Right cardiac atrium (tissue), 5 donors: ENCODE results near the gene B4GALNT4. TPM values are rescaled to one million over a fixed set of nuclear protein-coding genes. Genes with fewer than 3 reads are reported as not detected.
A peak's percentile ranks its signal among the peaks of the same experiment; 100 is the strongest.
"Not testable (repeated sequence)": the region's sequence is repeated elsewhere in the genome, so short reads cannot be mapped to it uniquely, and the experiment has no call there.

Source experiments
- ATAC-seq, 2 donors: fragments of 200-7000 bp; cut with Tn5 transposase; one replicate each; pipeline versions ENCODE4 v1.8.0 to v1.9.1; 2020; ENCODE audit warnings: moderate library complexity in 2 of 2, mild to moderate bottlenecking in 1 of 2
- DNase-seq, 3 donors: peaks; one replicate each; pipeline ENCODE4 v3.0.0-alpha.2; 2020
- H3K27ac ChIP-seq: one replicate; pipeline ENCODE4 v1.5.1; 2013; ENCODE audit warnings: mild to moderate bottlenecking, low read length, control low read depth, moderate library complexity
- H3K27me3 ChIP-seq: one replicate; pipeline ENCODE4 v1.6.1; 2013; ENCODE audit not compliant: control insufficient read depth, insufficient read depth
- H3K4me1 ChIP-seq: one replicate; pipeline ENCODE4 v1.6.1; 2013; ENCODE audit warnings: low read length; ENCODE audit not compliant: control insufficient read depth, insufficient read depth
- H3K4me3 ChIP-seq: one replicate; pipeline ENCODE4 v1.5.1; 2013; ENCODE audit warnings: low read length, control low read depth
- H3K9me3 ChIP-seq: one replicate; pipeline ENCODE4 v1.6.1; 2013; ENCODE audit warnings: low read length; ENCODE audit not compliant: control insufficient read depth
- WGBS: extraction: QIAGEN DNeasy Blood & Tissue Kit; methylation state at CpG from one replicate; pipeline ENCODE4 v1.1.7; 2013; 5-methylcytosine and 5-hydroxymethylcytosine counted together
- intact Hi-C, 4 donors: fragments of 100-400 bp; cut with DNase I; formaldehyde crosslinking; loops; one replicate each; pipeline versions ENCODE4 v1.11.0 to v1.14.0; 2022 to 2023
- polyA plus RNA-seq: library from polyadenylated mRNA; stranded (reverse); fragments of 200-250 nt; gene quantifications from one replicate; pipeline ENCODE4 v1.2.3, GENCODE V29; 2013
- total RNA-seq, 4 donors: library from RNA; stranded (reverse); fragmentation: NEBNext Ultra II Directional; extraction: Animal tissue kit (Norgen Biotek cat#: 25700); gene quantifications; one replicate each; pipeline ENCODE4 v1.2.1, GENCODE V29; 2021
- donor health status: healthy with polysubstance abuse.
- donor health status: DM: no; HTN: yes; CAD: no.
- donor health status: DM: no; HTN: no; CAD: no.
- donor health status: DM: no; HTN: yes; CAD: no; lungs with severe emphysema.
- donor health status: DM: yes; HTN: yes; CAD: no.

Gene B4GALNT4
- total and polyA plus RNA-seq, 5 donors, result 1.0 to 2.5 (median 1.4) TPM

DNA sequence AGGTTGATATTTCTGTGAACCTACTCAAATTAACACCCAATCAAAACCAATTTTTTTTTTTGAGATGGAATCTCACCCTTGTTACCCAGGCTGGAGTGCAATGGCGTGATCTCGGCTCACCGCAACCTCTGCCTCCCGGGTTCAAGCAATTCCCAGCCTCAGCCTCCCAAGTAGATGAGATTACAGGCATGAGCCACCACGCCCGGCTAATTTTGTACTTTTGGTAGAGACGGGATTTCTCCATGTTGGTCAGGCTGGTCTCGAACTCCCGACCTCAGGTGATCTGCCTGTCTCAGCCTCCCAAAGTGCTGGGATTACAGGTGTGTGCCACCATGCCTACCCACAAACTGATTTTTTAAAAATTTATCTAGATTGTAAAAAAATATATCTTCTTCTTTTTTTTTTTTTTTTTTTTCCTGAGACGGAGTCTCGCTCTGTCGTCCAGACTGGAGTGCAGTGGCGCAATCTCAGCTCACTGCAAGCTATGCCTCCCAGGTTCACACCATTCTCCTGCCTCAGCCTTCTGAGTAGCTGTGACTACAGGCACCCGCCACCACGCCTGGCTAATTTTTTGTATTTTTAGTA lies 40.7 kb upstream of the B4GALNT4 start:
- H3K4me1 ChIP-seq, H3K4me3 ChIP-seq, intact Hi-C loops, H3K27me3 ChIP-seq, H3K27ac ChIP-seq, ATAC-seq, H3K9me3 ChIP-seq: not testable (repeated sequence)
- DNase-seq, result peak in 2 of 3 donors; percentile 5 to 37
- WGBS, result 94% methylated on average over 15 of the region's 15 CpGs

DNA sequence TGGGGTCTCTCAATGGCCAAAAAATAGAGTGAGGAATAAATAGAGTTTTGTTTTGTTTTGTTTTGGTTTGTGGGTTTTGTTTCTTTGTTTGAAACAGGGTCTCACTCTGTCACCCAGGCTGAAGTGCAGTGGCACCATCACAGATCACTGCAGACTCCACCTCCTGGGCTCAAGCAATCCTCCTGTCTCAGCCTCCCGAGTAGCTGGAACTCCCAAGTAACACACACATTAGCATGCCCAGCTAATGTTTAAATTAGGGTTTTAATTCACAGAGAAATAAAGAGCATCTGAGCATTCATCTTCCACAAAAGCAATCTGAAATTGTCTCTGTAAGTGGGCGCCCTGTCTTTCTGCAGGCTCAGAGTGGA lies 39.4 kb upstream of the B4GALNT4 start:
- Histone ChIP-seq H3K9me3 (no peaks in the 10 kb centered on the region), H3K27ac (no peak overlapping the region), H3K4me3 (no peak overlapping the region), H3K4me1 (peaks cover 3% of the 10 kb centered on the region), H3K27me3 (no peaks in the 10 kb centered on the region)
- 93% methylated on average over 2 of the region's 2 CpGs for WGBS
- ATAC-seq, result no peak
- peak in 1 of 3 donors; percentile 18 for DNase-seq
- intact Hi-C loops, result no loop called here

DNA sequence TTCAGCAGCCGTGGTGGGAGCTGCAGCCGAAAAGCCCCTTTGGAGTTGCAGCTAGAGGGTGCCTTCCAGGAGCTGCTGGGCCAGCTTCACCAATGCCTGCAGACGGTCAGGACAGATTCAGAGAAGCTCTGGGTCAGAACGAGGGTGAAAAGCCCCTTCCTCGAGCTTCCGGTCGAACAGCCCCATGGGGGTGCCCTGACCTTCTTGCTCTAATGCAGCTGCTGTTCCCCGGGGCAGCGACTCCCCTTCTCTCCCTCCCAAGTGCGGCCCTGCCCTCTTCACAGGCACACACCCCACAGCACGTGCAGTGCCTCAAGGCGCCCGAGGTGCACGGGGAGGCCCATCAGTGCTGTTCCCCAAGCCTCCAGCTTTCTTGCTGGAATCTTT lies 39.0 kb upstream of the B4GALNT4 start:
- ATAC-seq, result no peak
- Histone ChIP-seq H3K4me1 (peaks cover 3% of the 10 kb centered on the region), H3K9me3 (no peaks in the 10 kb centered on the region), H3K4me3 (no peak overlapping the region), H3K27me3 (no peaks in the 10 kb centered on the region), H3K27ac (no peak overlapping the region)
- peak in 2 of 3 donors; percentile 38 to 46 for DNase-seq
- 83% methylated on average over 14 of the region's 14 CpGs for WGBS
- intact Hi-C loops, result no loop called here

DNA sequence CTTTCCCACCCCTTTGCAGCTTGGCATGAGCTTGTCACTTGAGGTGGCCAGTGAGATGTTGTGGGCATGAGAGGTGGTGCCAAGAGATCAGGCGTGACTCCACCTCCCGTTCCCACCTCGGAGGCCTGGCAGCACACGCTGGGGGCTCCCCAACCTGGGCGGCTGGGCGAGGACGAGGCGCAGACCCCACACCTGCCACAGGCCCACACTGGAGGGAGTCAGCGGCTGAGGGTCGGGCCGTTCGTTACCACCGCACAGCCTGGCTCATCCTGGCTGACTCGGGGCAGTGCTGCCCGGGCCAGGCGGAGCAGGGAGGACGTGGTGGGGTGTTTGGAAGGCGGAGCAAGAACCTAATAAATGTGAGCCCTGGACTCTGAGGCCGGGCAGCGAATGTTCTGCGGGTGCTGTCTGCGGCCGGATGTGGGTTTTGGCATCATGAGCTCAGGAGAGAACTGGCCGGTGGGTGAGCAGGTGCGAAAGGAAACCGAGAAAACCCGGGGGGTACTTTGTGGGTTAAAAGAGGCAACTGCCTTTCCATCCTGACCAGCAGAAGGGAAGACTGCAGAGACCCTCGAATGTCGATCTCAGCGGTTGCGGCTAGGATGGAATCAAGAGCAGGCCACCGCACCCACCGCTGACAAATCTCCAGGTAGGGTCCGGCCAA lies 38.5 kb upstream of the B4GALNT4 start:
- intact Hi-C loops, result no loop called here
- 86% methylated on average over 34 of the region's 34 CpGs for WGBS
- Histone ChIP-seq H3K4me1 (peaks cover under 1% of the 10 kb centered on the region), H3K27me3 (no peaks in the 10 kb centered on the region), H3K27ac (no peak overlapping the region), H3K4me3 (no peak overlapping the region), H3K9me3 (no peaks in the 10 kb centered on the region)
- ATAC-seq, result no peak
- DNase-seq, result peak in 2 of 3 donors; percentile 49 to 57

DNA sequence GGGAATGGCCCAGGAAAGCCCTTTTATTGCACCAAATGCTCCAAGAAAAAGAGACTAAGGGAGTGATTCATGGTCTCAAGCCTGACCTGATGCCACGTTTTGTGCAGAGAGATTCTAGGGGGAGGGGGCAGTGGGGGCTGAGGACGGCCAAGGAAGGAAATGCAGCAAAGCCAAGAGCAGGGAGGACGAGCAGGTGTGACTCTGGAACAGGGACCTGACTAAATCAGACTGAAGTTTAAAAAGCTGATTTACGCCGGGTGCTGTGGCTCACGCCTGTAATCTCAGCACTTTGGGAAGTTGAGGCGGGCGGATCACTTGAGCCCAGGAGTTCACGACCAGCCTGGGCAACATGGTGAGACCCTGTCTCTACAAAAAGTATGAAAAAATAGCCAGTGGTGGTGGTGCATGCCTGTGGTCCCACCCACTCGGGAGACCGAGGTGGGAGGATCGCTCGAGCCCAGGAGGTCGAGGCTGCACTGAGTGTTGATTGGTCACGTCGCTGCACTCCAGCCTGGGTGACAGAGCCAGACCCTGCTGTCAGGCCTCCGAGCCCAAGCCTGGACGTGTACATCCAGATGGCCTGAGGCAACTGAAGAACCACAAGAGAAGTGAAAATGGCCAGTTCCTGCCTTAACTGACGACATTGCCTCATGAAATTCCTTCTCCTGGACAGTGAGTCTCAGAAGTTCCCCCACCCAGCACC lies 37.8 kb upstream of the B4GALNT4 start:
- H3K27me3 ChIP-seq, result no peaks in the 10 kb centered on the region
- no peak overlapping the region for H3K27ac ChIP-seq
- no peak for ATAC-seq
- intact Hi-C loops, result no loop called here
- peaks cover under 1% of the 10 kb centered on the region for H3K4me1 ChIP-seq
- no peak overlapping the region for H3K4me3 ChIP-seq
- peak in 2 of 3 donors; percentile 35 to 49 for DNase-seq
- H3K9me3 ChIP-seq, result no peaks in the 10 kb centered on the region
- 85% methylated on average over 19 of the region's 19 CpGs for WGBS

DNA sequence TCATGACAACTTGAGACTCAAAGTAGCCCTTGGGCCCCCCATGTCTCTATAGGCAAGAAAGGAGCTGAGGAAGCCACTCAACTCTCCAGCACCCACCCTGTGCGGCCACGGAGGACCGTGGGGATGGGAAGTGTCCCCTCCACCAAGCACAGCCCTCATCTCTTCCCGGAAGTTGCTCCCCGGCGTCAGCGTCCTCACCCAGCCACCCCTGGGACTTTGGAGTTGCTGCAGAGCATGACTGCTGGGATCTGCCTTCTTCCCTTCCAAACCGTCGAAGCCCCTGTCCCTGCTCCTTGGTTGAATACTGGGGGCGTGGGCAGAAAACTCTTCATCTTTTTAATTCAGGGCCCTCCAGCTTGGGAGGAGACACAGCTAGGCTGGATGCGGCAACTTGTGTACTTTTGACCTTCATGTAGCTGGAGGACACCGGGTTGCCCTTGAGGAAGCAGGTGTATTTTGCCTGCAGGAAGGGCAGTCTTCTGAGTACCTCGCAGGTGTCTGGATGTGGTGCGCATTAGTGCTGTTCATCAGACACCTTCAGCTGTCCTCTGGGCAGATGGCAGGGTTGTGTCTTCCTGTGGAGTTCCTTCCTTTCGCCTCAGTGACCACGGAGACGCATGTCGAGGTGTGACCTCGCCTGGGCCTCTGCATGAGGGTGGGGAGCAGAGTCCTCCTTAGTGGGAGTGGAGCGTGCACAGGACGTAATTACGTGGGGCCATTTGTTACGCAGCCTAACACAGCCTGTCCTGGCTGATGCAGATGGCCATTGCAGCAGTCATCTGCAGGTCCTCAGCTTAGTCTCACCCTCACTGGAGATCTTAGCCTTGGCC lies 36.4 kb upstream of the B4GALNT4 start:
- H3K9me3 ChIP-seq, result no peaks in the 10 kb centered on the region
- no peak overlapping the region for H3K4me3 ChIP-seq
- DNase-seq (peak in 2 of 3 donors; percentile 41 to 53), ATAC-seq (no peak)
- H3K4me1 ChIP-seq, result peaks cover 2% of the 10 kb centered on the region
- H3K27me3 ChIP-seq, result no peaks in the 10 kb centered on the region
- intact Hi-C loops, result no loop called here
- 90% methylated on average over 23 of the region's 23 CpGs for WGBS
- no peak overlapping the region for H3K27ac ChIP-seq

DNA sequence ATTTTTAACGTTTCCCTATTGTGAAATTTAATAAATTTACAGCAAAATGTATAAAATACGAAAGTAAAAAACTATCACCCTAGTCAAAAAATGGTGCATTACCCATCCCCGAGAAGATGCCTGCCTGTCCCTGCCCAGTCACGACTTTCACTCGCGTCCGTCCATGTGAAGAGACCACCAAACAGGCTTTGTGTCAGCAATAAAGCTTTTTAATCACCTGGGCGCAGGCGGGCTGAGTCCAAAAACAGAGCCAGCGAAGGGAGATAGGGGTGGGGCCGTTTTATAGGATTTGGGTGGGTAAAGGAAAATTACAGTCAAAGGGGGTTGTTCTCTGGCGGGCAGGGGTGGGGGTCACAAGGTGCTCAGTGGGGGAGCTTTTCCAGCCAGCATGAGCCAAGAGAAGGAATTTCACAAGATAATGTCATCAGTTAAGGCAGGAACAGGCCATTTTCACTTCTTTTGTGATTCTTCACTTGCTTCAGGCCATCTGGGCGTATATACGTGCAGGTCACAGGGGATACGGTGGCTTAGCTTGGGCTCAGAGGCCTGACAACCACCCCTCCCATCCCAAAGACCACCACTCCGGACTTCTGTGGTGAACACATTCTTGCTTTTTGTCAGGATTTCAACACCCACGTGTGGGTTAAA lies 35.6 kb upstream of the B4GALNT4 start:
- H3K27me3 ChIP-seq, H3K9me3 ChIP-seq, ATAC-seq, intact Hi-C loops, H3K4me3 ChIP-seq, H3K4me1 ChIP-seq: not testable (repeated sequence)
- peak overlapping the region; percentile 16 for H3K27ac ChIP-seq
- peak in 2 of 3 donors; percentile 28 to 40 for DNase-seq
- 84% methylated on average over 17 of the region's 17 CpGs for WGBS

DNA sequence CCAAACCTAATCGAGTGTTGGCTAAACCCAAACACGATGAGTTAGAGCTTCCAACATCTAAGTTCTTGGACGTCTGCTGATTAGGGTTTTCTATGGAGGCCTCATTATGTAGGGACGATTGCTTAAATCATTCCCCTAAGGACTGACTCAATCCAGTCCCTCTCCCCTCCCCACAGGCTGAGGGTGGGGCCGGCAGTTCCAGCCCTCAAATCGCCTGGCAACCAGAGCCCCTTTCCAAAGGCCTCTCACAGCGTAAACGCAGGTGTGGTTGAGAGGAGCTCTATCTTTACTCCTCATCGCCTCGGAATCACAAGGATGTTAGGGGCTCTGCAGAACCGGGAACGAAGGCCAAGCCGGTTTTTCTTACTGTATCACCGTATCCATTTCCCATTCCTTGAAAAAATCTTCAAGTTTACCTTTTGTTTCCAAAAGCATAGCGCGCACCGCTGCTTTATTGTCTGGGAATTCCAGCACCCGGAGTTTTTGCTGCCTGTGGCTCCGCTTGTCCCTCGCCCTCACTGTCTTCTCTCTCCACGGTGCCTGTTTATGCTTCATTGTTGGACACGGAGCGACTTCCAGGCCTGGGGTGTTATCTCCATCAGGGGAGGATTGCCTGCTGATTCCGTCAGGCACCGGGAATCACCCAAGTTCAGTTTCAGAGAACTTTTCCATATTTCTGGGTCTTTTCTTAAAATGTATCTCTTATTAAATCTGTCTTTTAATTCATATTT lies 34.9 kb upstream of the B4GALNT4 start:
- H3K4me1 ChIP-seq, result peaks cover 2% of the 10 kb centered on the region
- no peaks in the 10 kb centered on the region for H3K27me3 ChIP-seq
- DNase-seq (peak; percentile 79 to 87 (median 79)), ATAC-seq (peak; percentile 87 to 89)
- H3K27ac ChIP-seq, result peak overlapping the region; percentile 16
- intact Hi-C loops, result no loop called here
- 46% methylated on average over 25 of the region's 25 CpGs for WGBS
- H3K4me3 ChIP-seq, result no peak overlapping the region
- no peaks in the 10 kb centered on the region for H3K9me3 ChIP-seq

DNA sequence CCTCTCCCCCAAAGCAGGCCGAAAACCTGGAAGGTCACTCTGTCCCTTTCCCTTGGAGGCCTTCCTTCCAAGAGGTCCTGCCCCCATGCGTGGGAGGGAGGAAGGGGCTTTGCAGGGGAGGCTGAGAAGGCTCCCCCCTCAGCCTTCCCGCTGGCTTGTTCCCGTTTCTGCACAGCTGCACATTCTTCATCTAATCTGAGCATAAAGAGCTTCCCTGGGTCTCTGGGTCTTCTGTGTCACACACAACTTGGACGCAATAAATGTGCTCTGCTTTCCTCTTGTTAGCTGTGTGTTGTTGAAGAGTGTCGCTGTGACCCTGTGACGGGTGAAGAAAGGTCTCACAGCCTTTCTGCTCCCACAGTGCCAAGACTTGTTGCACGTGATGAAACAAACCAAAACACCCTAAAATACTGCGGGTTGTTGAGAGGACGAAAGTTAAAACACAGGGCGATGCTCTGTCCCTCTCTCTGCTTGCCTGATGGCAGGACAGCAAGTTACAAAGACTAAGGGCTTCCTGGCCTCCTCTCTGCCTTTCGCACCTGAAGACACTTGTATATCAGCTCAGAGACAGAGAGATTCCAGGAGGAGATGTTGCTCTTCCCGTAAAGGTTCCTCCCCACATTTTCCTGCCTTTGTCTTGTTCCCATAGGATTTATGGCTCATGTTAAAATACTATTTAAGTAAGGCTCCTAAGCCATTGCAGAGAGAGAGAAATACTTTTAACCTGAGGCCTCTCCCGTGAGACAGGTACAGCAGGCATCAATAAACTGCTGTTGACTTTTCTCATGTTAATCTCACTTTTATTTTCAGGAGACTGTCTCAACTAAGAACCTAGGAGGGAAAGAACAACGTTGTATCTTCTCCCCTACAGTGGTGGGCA lies 33.3 kb upstream of the B4GALNT4 start:
- Histone ChIP-seq H3K9me3 (no peaks in the 10 kb centered on the region), H3K4me1 (peaks cover 2% of the 10 kb centered on the region), H3K27ac (peak overlapping the region; percentile 88), H3K4me3 (no peak overlapping the region), H3K27me3 (no peaks in the 10 kb centered on the region)
- ATAC-seq, result peak; percentile 53 to 66
- intact Hi-C loops, result no loop called here
- WGBS, result 25% methylated on average over 15 of the region's 15 CpGs
- DNase-seq, result peak; percentile 54 to 85 (median 80)
